HepG2 (cell line): ENCODE measurements around the gene PSMB1. TPM values are rescaled to one million over a fixed set of nuclear protein-coding genes. Genes with fewer than 3 reads are reported as not detected.

Experiments used
- ATAC-seq: fragments of 200-7000 bp; cut with Tn5 transposase; 3 replicates; pipeline ENCODE4 v1.9.1; 2020; ENCODE audit warnings: mild to moderate bottlenecking, moderate library complexity
- BruUV-seq: library from RNA; stranded (reverse); fragments of 400-500 nt; replicated peaks from 2 replicates; lab custom pipeline; 2021; lab: Mats Ljungman, UMichigan
- CTCF ChIA-PET: fragments of 300-600 bp; formaldehyde crosslinking; extraction: SDS; loops from one replicate; lab custom pipeline; 2021; ENCODE audit warnings: low total read pairs, inconsistent platforms, low intra/inter-chr PET ratio; lab: Yijun Ruan, JAX
- POLR2A ChIA-PET: fragments of 350-600 bp; sonication (Branson Sonifier 250); formaldehyde crosslinking; loops from one replicate; lab custom pipeline; 2020; ENCODE audit warnings: antibody characterized with exemption, inconsistent platforms; lab: Yijun Ruan, JAX
- DNase-seq: peaks from one replicate; pipeline ENCODE4 v3.0.0-alpha.2; 2015; ENCODE audit warnings: low spot score
- FAIRE-seq: peaks from 3 replicates; lab custom pipeline; 2011; peaks lifted over from hg19 to GRCh38; lab: Jason Lieb, UNC
- H2AFZ ChIP-seq: one replicate; pipeline ENCODE4 v1.6.1; 2011; ENCODE audit warnings: low read length, inconsistent platforms
- H3K27ac ChIP-seq: fragments of 300-600 bp; 3 replicates; pipeline ENCODE4 v1.8.0; 2011; ENCODE audit warnings: mixed run types, mild to moderate bottlenecking, mixed read lengths, low read length, inconsistent platforms; ENCODE audit not compliant: insufficient read depth; ENCODE audit errors: extremely low read length
- H3K27me3 ChIP-seq, 2 experiments: fragments of 200-600 bp in 1 of 2; 2 replicates in 1 of 2; 3 replicates in 1 of 2; pipeline versions ENCODE4 v1.6.0 to v1.8.0; 2011; ENCODE audit warnings: low read length in 2 of 2, mild to moderate bottlenecking in 2 of 2, moderate library complexity in 2 of 2, inconsistent platforms in 1 of 2; ENCODE audit not compliant: insufficient read depth in 2 of 2, control insufficient read depth in 1 of 2
- H3K36me3 ChIP-seq, 2 experiments: fragments of 200-600 bp in 1 of 2; replicated peaks in 1 of 2; 2 replicates in 1 of 2; 3 replicates in 1 of 2; pipeline versions ENCODE4 v1.5.1 to v1.8.0; 2011; ENCODE audit warnings: low read length in 2 of 2, inconsistent platforms in 1 of 2; ENCODE audit not compliant: insufficient read depth in 2 of 2, control insufficient read depth in 1 of 2
- H3K4me1 ChIP-seq: 2 replicates; pipeline ENCODE4 v1.5.1; 2012; ENCODE audit warnings: low read length, inconsistent platforms; ENCODE audit not compliant: insufficient read depth
- H3K4me2 ChIP-seq: 2 replicates; pipeline ENCODE4 v1.6.0; 2011; ENCODE audit warnings: low read depth, low read length, inconsistent platforms
- H3K4me3 ChIP-seq, 3 experiments: fragments of 200-600 bp in 1 of 3; sonication (generic), shearing (Covaris generic) in 1 of 3; replicated peaks in 1 of 3; 2 replicates each; pipeline ENCODE4 v1.5.1; 2011 to 2016; ENCODE audit warnings: low read length in 3 of 3, inconsistent platforms in 2 of 3, low read depth in 2 of 3, mild to moderate bottlenecking in 2 of 3, control low read depth in 1 of 3, mixed read lengths in 1 of 3; ENCODE audit not compliant: insufficient read depth in 1 of 3
- H3K79me2 ChIP-seq: one replicate; pipeline ENCODE4 v1.6.1; 2011; ENCODE audit warnings: low read length, inconsistent platforms; ENCODE audit not compliant: insufficient read depth
- H3K9ac ChIP-seq: 2 replicates; pipeline ENCODE4 v1.6.0; 2011; ENCODE audit warnings: mild to moderate bottlenecking, low read depth, low read length, inconsistent platforms; ENCODE audit not compliant: insufficient read depth
- H3K9me3 ChIP-seq: 2 replicates; pipeline ENCODE4 v1.5.1; 2012; ENCODE audit warnings: mild to moderate bottlenecking, low read length
- H4K20me1 ChIP-seq: 2 replicates; pipeline ENCODE4 v1.6.0; 2011; ENCODE audit warnings: inconsistent platforms, mild to moderate bottlenecking, low read length, moderate library complexity; ENCODE audit not compliant: insufficient read depth
- BCLAF1 ChIP-seq: fragments of 450-650 bp; IDR thresholded peaks from 2 replicates; pipeline ENCODE4 v1.6.1; 2017; ENCODE audit warnings: mild to moderate bottlenecking
- ETV5 ChIP-seq: IDR thresholded peaks from 2 replicates; pipeline ENCODE4 v1.6.1; 2018; ENCODE audit warnings: missing biosample characterization, missing genetic modification reagents, inconsistent platforms, borderline replicate concordance
- HNRNPK ChIP-seq: fragments of 200-400 bp; formaldehyde crosslinking; IDR thresholded peaks from 2 replicates; pipeline ENCODE4 v1.6.1; 2018; ENCODE audit warnings: low read length, low read depth, moderate library complexity, mild to moderate bottlenecking; ENCODE audit not compliant: poor library complexity, severe bottlenecking
- PCBP1 ChIP-seq: fragments of 200-400 bp; formaldehyde crosslinking; IDR thresholded peaks from 2 replicates; pipeline ENCODE4 v1.6.1; 2017; ENCODE audit warnings: mild to moderate bottlenecking, low read depth, low read length, borderline replicate concordance
- RAD51 ChIP-seq: fragments of 450-650 bp; IDR thresholded peaks from 2 replicates; pipeline ENCODE4 v1.6.1; 2016; ENCODE audit warnings: borderline replicate concordance
- ZNF318 ChIP-seq: sonication (generic); formaldehyde crosslinking; IDR thresholded peaks from 2 replicates; pipeline ENCODE4 v1.4.0; 2020; ENCODE audit warnings: mild to moderate bottlenecking, missing genetic modification reagents
- ZNF549 ChIP-seq: sonication (generic); formaldehyde crosslinking; IDR thresholded peaks from 2 replicates; pipeline ENCODE4 v1.5.0; 2020; ENCODE audit warnings: missing genetic modification reagents
- ZNF83 ChIP-seq: sonication (generic); formaldehyde crosslinking; IDR thresholded peaks from 2 replicates; pipeline ENCODE4 v1.4.0; 2020; ENCODE audit warnings: missing genetic modification reagents, mild to moderate bottlenecking, borderline replicate concordance
- WGBS: methylation state at CpG from one replicate; pipeline ENCODE4 v1.1.6; 2017; ENCODE audit warnings: low lambda C conversion rate; 5-methylcytosine and 5-hydroxymethylcytosine counted together
- in situ Hi-C: cut with HindIII; loops from 2 replicates; pipeline ENCODE4 v1.10.0; 2017; ENCODE audit warnings: low pct_unique_long_range_greater_than_20kb; ENCODE audit not compliant: extremely low pct_ligation_motif_present
- intact Hi-C: fragments of 100-400 bp; cut with micrococcal nuclease; formaldehyde crosslinking; loops from one replicate; pipeline ENCODE4 v1.10.0; 2022; ENCODE audit not compliant: unreplicated experiment
- polyA plus RNA-seq, 8 experiments: library from polyadenylated mRNA; depleted of rRNA in 3 of 8; stranded (reverse) in 7 of 8; unstranded in 1 of 8; fragments of >200 nt; fragmentation: Illumina TruSeq in 4 of 8; extraction: Trizol in 4 of 8; gene quantifications; 2 replicates each; pipeline versions ENCODE4 v1.2.1 to v1.2.3, GENCODE V29; 2011 to 2016; ENCODE audit warnings: low read depth in 4 of 8, missing spikeins in 1 of 8, mixed read lengths in 1 of 8; ENCODE audit not compliant: insufficient read depth in 1 of 8
- total RNA-seq, 5 experiments: library from RNA; depleted of rRNA; stranded (reverse); fragments of >200 nt; fragmentation: Illumina TruSeq; extraction: Trizol; gene quantifications; 2 replicates each; pipeline ENCODE4 v1.2.3, GENCODE V29; 2016; ENCODE audit warnings: low read depth in 1 of 5

PSMB1 gene
- total and polyA plus RNA-seq, 2 of the 13 experiments (the other 11 are each of a cell fraction or from before 2014, with no cell fraction given): 528 to 592 TPM

GRCh38 chr6:170497841-170498301, 55.2 kb downstream of the PSMB1 start (continued):
- TF ChIP-seq ZNF83 (CRISPR knock-in tag) (no peak), RAD51 (no peak)

DNA sequence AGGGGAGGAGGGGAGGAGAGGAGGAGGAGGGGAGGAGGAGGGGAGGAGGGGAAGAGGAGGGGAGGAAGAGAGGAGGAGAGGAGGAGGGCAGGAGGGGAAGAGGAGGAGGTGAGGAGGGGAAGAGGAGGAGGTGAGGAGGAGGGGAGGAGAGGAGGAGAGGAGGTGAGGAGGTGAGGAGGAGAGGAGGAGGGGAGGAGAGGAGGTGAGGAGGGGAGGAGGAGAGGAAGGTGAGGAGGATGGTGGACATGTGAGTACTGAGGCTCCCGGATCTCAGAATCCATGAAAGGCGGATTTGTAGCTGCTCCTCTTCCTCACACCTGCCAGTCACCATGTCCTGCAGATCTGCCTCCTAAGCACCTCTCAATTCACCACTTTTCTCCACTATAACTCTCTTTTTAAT, 59.8 kb downstream of the PSMB1 start:
- in situ Hi-C loops: no loop called here
- Histone ChIP-seq H2AFZ (no peak overlapping the region), H3K36me3 (no peaks in the 10 kb centered on the region), H4K20me1 (no peaks in the 10 kb centered on the region), H3K4me1 (no peaks in the 10 kb centered on the region), H3K79me2 (no peaks in the 10 kb centered on the region), H3K4me2 (no peak overlapping the region), H3K27ac (no peak overlapping the region), H3K9me3 (no peaks in the 10 kb centered on the region), H3K9ac (no peak overlapping the region), H3K27me3 (peaks cover 4 to 40% of the 10 kb centered on the region in 2 experiments), H3K4me3 (no peak overlapping the region)
- CTCF ChIA-PET: no interaction called here
- intact Hi-C loops: no loop called here
- DNase-seq (no peak), FAIRE-seq (no peak), ATAC-seq (no peak)
- WGBS: 59% methylated on average over 2 of the region's 2 CpGs
- no TSS peak for BruUV-seq
- POLR2A ChIA-PET: no interaction called here
- TF ChIP-seq HNRNPK (peak; percentile 91), ETV5 (CRISPR knock-in tag) (no peak), ZNF318 (CRISPR knock-in tag) (no peak), PCBP1 (peak; percentile 85), ZNF549 (CRISPR knock-in tag) (no peak), BCLAF1 (no peak)
